HCT116 (cell line): Measurements from ENCODE around the gene PKM.

Source experiments
- CTCF ChIP-seq, 3 experiments: fragments of 200-600 bp in 1 of 3; sonication (generic) in 1 of 3; IDR thresholded peaks in 2 of 3; conservative IDR thresholded peaks in 1 of 3; 2 replicates each; pipeline ENCODE4 v1.5.1; 2012 to 2017; ENCODE audit warnings: low read depth in 2 of 3, low read length in 2 of 3, antibody characterized with exemption in 1 of 3, borderline replicate concordance in 1 of 3, control low read depth in 1 of 3, mild to moderate bottlenecking in 1 of 3, mixed read lengths in 1 of 3, mixed run types in 1 of 3, moderate library complexity in 1 of 3; ENCODE audit not compliant: insufficient read depth in 1 of 3
- ELF1 ChIP-seq: IDR thresholded peaks from 2 replicates; pipeline ENCODE4 v1.6.1; 2012; ENCODE audit warnings: low read depth, borderline replicate concordance
- EZH2 ChIP-seq: fragments of 200-600 bp; sonication (generic); IDR thresholded peaks from 2 replicates; pipeline ENCODE4 v1.6.1; 2017; ENCODE audit warnings: antibody characterized with exemption, mixed run types
- FOSL1 ChIP-seq: IDR thresholded peaks from 2 replicates; pipeline ENCODE4 v1.6.1; 2012; ENCODE audit warnings: low read depth
- MAX ChIP-seq: IDR thresholded peaks from 2 replicates; pipeline ENCODE4 v1.6.1; 2012
- POLR2A ChIP-seq: IDR thresholded peaks from 2 replicates; pipeline ENCODE4 v1.7.0; 2011; ENCODE audit warnings: borderline replicate concordance; ENCODE audit not compliant: insufficient read depth, insufficient read length; ENCODE audit errors: extremely low read depth
- POLR2AphosphoS5 ChIP-seq: IDR thresholded peaks from 2 replicates; pipeline ENCODE4 v1.6.1; 2011; ENCODE audit warnings: mild to moderate bottlenecking, low read depth, low read length, moderate library complexity
- RAD21 ChIP-seq: IDR thresholded peaks from 2 replicates; pipeline ENCODE4 v1.6.1; 2012; ENCODE audit warnings: low read depth, mild to moderate bottlenecking
- REST ChIP-seq: IDR thresholded peaks from 2 replicates; pipeline ENCODE4 v1.6.1; 2012; ENCODE audit warnings: low read depth
- SRF ChIP-seq: IDR thresholded peaks from 2 replicates; pipeline ENCODE4 v1.6.1; 2012; ENCODE audit warnings: low read depth
- YY1 ChIP-seq: IDR thresholded peaks from 2 replicates; pipeline ENCODE4 v1.6.1; 2011; ENCODE audit warnings: low read length, low read depth, moderate library complexity, mild to moderate bottlenecking; ENCODE audit not compliant: insufficient replicate concordance; ENCODE audit errors: extremely low read depth

GRCh38 chr15:72206677-72207000 lies 24.4 kb downstream of the PKM start:
- TF ChIP-seq CTCF (IDR thresholded peaks at IDR 0.05 in 2 of 3, conservative IDR thresholded peaks at IDR 0.05 in 1 of 3; ENCODE audit: borderline replicate concordance in 1 of 3, insufficient read depth in 1 of 3, low read depth in 2 of 3, low read length in 2 of 3) = no peak
- TF ChIP-seq REST = no peak
- TF ChIP-seq EZH2 = no peak
- no peak for TF ChIP-seq SRF
- TF ChIP-seq FOSL1 = no peak
- TF ChIP-seq ELF1 = no peak
- no peak for TF ChIP-seq YY1
- no peak for TF ChIP-seq RAD21
- no peak for TF ChIP-seq MAX
- peak; percentile 33; the same call in 1 of the 2 replicates for TF ChIP-seq POLR2AphosphoS5
- TF ChIP-seq POLR2A = no peak
